HG02642 (cell line): Measurements from ENCODE around the gene MRPL27.

Experiments used
- ATAC-seq: cut with Tn5 transposase; IDR thresholded peaks from one replicate; pipeline ENCODE4 v1.9.1; 2021; ENCODE audit warnings: mild to moderate bottlenecking; ENCODE audit not compliant: unreplicated experiment, poor library complexity

MRPL27 gene

GRCh38 chr17:50361561-50362480, 11.2 kb downstream of the MRPL27 start:
- ATAC-seq: no peak

DNA sequence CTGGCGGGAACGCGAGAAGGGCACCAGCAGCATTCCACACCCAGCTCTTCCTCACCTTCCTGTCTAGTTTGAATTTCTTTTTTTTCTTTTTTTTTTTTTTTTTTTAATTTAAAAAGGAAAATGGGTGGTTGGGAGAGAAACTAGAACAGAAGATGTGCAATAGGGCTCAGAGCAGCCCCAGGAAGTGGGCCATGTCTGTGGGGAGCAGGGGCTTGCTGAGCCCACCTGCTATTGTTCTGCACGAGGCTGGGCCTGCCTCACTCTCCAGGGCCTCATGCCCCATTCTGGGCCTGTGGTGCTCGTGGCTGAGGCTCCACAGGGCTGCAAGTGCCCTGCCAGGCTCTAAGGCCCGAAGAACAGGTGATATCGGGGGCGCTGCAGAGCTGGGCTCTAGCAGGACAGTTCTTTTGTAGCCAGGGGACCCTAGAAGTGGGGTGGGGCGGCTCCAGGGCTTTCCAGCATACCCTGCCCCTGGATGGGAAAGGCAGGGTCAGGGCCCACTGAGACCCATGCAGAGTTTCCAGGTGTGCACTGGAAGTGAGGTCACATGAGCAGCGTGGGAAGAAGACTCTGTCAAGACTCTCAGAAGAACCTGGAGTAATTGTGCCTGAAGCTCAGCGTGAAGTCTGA, 12.4 kb downstream of the MRPL27 start:
- ATAC-seq: no peak

DNA sequence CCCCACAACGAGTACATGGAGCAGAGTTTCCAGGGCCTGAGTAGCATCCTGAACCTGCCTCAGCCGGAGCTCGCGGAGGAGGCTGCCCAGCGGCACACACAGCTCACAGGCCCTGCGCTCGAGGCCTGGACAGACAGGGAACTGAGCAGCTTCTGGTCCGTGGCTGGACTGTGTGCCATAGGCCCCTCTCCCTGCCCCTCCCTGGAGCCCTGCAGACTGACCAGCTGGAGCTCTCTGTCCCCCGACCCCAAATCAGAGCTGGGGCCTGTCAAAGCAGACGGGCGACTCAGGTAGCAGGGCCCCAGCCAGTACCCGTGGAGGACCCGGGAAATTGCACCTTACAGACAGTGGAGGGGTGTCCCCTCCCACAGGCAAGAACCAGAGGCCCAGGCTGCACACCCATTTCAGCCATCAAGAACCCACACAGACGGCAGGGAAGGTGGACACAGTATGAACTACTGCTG, 13.0 kb downstream of the MRPL27 start:
- ATAC-seq: no peak

- ATAC-seq: no peak
Measured at GRCh38 chr17:50359005-50359699, 13.8 kb downstream of the MRPL27 start.

- no peak for ATAC-seq
Measured at GRCh38 chr17:50358177-50358576, 14.8 kb downstream of the MRPL27 start.

- no peak for ATAC-seq
Measured at GRCh38 chr17:50356892-50357510, 16.0 kb downstream of the MRPL27 start.

DNA sequence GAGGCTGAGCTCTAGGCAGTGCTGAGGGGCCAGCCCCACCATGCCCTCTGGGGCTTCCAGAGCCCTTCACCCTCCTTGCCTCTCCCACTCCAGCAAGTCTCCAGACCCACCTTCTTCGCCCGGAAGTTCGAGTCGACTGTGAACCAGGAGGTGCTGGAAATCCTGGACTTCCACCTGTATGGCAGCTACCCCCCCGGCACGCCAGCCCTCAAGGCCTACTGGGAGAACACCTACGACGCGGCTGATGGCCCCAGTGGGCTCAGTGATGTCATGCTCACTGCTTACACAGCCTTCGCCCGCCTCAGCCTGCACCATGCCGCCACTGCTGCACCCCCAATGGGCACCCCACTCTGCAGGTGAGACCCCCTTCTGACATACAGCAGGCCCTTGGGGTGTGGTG, 16.6 kb downstream of the MRPL27 start:
- ATAC-seq: no peak

- ATAC-seq: no peak
Measured at GRCh38 chr17:50355701-50356341, 17.2 kb downstream of the MRPL27 start.

- ATAC-seq: no peak
Measured at GRCh38 chr17:50355336-50355700, 17.7 kb downstream of the MRPL27 start.

GRCh38 chr17:50354776-50355175, 18.2 kb downstream of the MRPL27 start:
- no peak for ATAC-seq

GRCh38 chr17:50354198-50354597, 18.8 kb downstream of the MRPL27 start:
- ATAC-seq: no peak

DNA sequence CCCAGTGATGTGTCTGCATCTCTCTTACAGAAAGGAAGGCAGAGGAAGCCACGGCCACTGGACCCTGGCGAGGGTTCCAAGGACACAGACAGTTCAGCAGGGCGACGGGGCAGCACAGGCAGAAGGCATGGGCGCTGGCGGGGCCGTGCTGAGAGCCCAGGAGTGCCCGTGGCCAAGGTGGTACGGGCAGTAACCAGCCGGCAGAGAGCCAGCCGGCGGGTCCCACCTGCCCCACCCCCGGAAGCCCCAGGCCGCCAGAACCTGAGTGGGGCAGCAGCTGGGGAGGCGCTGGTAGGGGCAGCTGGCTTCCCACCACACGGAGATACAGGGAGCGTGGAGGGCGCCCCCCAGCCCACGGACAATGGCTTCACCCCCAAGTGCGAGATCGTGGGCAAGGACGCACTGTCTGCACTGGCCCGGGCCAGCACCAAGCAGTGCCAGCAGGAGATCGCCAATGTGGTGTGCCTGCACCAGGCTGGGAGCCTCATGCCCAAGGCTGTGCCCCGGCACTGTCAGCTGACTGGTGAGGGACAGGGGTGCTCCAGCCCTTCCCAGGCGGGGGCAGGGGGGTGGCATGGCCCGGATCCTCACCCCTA, 19.3 kb downstream of the MRPL27 start:
- ATAC-seq: no peak

- ATAC-seq: no peak
Measured at GRCh38 chr17:50352693-50353599, 20.0 kb downstream of the MRPL27 start.

- no peak for ATAC-seq
Measured at GRCh38 chr17:50352072-50352692, 20.8 kb downstream of the MRPL27 start.

- ATAC-seq: no peak
Measured at GRCh38 chr17:50350733-50351132, 22.3 kb downstream of the MRPL27 start.

DNA sequence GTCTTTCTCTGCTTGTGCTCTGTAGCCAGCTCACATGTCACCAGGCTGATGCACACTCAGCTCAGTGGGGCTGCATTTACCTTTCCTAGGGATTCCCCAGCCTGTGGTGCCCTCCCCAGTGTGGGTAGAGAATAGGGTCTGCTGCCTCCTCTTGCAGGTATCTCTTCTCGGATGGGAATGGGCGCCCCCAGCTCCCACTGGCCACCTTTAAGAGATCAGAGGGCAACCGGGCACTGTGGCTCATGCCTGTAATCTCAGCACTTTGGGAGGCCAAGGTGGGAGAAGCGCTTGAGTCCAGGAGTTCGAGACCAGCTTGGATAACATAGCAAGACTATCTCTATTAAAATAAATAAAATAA, 23.8 kb downstream of the MRPL27 start:
- no peak for ATAC-seq

GRCh38 chr17:50348522-50349242, 24.3 kb downstream of the MRPL27 start:
- ATAC-seq: no peak

- ATAC-seq: no peak
Measured at GRCh38 chr17:50347894-50348291, 25.1 kb downstream of the MRPL27 start.
